HG03571 (cell line): Measurements from ENCODE around the gene KLK14.

ENCODE experiments used
- ATAC-seq: cut with Tn5 transposase; IDR thresholded peaks from one replicate; pipeline ENCODE4 v1.9.1; 2021; ENCODE audit not compliant: unreplicated experiment

KLK14 gene

DNA sequence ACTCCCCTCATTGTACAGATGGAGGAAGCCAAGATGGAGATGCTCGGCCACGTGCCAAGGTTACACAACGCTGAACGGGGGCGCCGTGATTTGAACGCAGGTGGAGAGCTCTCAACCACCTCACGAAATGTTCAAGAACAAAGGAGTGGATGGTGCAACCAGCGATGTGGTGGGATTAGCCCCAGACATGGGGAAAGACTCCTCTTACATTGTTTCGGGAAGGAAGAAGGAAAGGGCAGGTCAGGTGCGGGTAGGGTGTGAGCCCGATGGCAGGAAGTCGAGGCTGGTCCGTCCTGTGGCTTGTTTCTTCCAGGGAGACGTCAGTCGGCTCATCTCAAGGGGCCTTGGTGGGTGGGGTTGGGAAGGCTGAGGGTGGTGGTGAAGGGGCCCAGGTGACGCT lies 7.1 kb upstream of the KLK14 start:
- no peak for ATAC-seq

GRCh38 chr19:51086153-51086850 lies 3.6 kb upstream of the KLK14 start:
- no peak for ATAC-seq

DNA sequence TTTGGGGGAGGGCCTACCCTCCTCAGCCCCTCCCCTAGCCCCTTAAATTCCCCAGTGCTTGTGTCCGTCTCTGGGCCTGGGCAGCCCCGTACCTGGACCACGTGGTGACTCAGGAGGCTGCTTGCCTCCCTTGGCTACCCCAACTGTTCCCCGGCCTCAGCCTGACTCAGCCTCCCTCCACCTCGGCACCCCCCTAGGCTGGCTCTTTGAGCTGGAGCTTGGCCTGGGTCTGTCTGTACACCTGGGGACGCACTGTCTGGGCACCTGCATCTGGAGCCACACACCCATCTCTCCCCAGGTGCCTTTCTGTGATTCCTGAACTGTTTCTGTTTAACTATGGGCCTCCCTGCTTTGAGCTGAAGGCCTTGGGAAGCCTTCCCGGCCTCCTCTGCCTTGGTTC lies 1.8 kb upstream of the KLK14 start:
- ATAC-seq = no peak

DNA sequence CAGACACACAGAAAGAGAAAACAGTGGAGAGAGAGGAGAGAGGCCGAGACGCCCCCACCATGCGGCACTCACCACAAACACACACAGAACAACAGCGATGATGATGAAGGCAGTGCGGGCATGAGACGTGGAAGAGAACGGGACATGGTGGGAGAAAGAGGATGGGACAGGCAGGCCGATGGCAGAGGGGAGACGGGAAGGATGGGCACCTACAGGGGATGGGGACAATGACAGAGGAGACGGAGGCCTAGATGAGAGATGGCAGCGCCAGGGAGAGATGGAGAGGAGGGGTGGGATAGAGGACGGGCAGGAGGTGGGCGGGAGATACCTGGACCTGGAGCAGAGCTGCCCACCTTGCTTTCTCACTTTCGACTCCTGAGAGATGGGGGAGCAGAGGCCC lies 1.1 kb upstream of the KLK14 start:
- ATAC-seq = no peak

DNA sequence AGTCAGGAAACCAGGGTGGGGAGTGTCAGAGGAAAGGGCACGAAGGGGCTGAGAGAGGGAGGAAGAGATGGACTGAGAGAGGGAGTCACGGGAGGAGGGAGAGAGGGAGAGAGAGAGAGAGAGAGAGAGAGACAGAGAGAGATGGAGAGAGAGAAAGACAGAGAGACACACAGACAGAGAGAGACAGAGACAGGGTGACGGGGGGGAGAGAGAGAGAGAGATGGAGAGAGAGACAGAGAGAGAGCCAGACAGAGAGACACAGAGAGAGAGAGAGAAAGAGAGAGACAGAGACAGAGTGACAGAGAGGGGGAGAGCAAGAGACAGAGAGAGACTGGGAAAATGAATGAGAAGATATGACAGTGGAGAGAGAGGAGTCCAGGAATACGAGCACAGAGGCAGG lies 494 bp upstream of the KLK14 start:
- ATAC-seq = no peak

- ATAC-seq = no peak
Observed at GRCh38 chr19:51081476-51081875, 1.2 kb downstream of the KLK14 start.

GRCh38 chr19:51079481-51080110 lies 3.1 kb downstream of the KLK14 start:
- ATAC-seq = no peak

DNA sequence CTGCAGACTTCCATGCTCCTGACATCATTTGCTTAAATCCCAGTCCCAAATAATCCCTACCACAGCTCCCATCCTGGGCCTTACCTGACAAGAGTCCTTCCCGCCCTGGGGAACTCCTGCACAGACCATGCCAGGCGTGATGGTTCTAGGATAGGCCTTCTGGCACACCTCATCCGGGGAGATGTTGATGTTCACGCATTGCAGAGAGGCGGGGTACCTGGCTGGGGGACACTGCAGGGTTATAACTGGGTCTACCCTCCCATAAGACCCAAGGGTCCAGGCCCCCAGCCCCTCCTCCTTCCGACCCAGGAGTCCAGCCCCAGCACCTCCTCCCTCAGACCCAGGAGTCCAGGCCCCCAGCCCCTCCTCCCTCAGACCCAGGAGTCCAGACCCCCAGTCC lies 4.0 kb downstream of the KLK14 start:
- ATAC-seq = no peak

DNA sequence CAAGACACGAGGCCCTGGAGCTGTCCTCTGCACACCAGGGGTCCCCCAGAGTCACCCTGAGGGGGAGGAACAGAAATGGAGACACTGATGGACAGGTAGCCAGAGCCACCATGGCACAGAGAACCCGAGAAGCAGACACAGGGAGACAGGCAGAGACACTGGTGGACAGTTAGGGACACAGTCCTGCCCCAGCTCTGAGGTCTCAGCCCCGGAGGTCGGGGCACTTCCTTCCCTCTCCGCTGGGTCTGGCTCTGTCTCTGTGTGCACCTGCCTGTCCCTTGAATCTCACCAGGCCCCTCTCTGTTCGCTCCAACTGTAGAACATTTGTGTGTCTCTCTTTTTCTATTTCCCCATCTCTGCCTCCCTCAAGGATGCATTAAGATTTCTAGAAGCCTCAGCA lies 4.6 kb downstream of the KLK14 start:
- ATAC-seq = no peak

DNA sequence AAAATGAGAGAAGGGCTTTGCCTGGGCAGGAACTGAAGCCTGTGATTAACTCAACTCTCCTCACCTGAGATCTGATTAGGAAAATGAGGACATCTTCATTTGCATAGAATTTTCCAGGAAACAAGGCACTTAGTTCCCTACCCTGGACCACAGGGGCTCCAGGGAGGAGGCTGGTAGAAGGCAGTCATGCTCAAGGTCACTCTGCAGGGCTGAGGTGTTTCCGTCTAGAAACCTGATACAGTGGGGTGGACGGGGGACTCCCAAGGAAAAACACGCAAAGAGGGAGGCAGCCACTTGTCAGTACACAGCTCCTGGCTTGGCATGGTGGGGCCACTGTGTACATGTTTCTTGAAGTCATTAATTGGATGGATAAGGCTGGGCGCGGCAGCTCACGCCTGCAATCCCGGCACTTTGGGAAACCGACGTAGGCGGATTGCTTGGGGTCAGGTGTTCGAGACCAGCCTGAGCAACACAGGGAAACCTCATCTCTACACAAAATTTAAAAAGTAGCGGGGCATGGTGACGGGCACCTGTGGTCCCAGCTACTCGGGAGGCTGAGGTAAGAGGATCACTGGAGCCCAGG lies 6.0 kb downstream of the KLK14 start:
- no peak for ATAC-seq

GRCh38 chr19:51075998-51076397 lies 6.7 kb downstream of the KLK14 start:
- ATAC-seq = no peak

GRCh38 chr19:51071095-51071405 lies 11.6 kb downstream of the KLK14 start:
- ATAC-seq = no peak

- ATAC-seq = no peak
Observed at GRCh38 chr19:51070334-51071094, 12.2 kb downstream of the KLK14 start.

- no peak for ATAC-seq
Observed at GRCh38 chr19:51066393-51067186, 16.1 kb downstream of the KLK14 start.

GRCh38 chr19:51065221-51065960 lies 17.3 kb downstream of the KLK14 start:
- ATAC-seq = no peak

GRCh38 chr19:51064534-51065220 lies 18.0 kb downstream of the KLK14 start, which contains the start of gene KLK13:
KLK13 (minus strand) TSS chr19:51065092; CDS start chr19:51065067, 25 bp downstream.
- no peak for ATAC-seq

- ATAC-seq = no peak
Observed at GRCh38 chr19:51063664-51064063, 19.0 kb downstream of the KLK14 start.

GRCh38 chr19:51060973-51061372 lies 21.7 kb downstream of the KLK14 start:
- ATAC-seq = no peak

GRCh38 chr19:51060336-51060735 lies 22.4 kb downstream of the KLK14 start:
- no peak for ATAC-seq

GRCh38 chr19:51059715-51060114 lies 23.0 kb downstream of the KLK14 start:
- no peak for ATAC-seq
